ENCODE measurements around the gene GADL1.

GRCh38 chr3:30698549-30698948 lies 195.9 kb downstream of the GADL1 start:
- TF ChIP-seq CREB5 (CRISPR knock-in tag; IDR thresholded peaks at IDR 0.05; ENCODE audit: low read depth) = no peak
- TF ChIP-seq POU6F1 (CRISPR knock-in tag; IDR thresholded peaks at IDR 0.05; ENCODE audit: borderline replicate concordance, low read depth) = no peak
- TF ChIP-seq ARNTL (CRISPR knock-in tag; IDR thresholded peaks at IDR 0.05; ENCODE audit: borderline replicate concordance, low read depth) = no peak
- no peak for TF ChIP-seq ZNF8 (CRISPR knock-in tag; IDR thresholded peaks at IDR 0.05)
- TF ChIP-seq BACH2 (CRISPR knock-in tag; IDR thresholded peaks at IDR 0.05; ENCODE audit: borderline replicate concordance) = no peak
- no peak for TF ChIP-seq OSR1 (CRISPR knock-in tag; IDR thresholded peaks at IDR 0.05)
- TF ChIP-seq RARB (CRISPR knock-in tag; IDR thresholded peaks at IDR 0.05) = no peak
- TF ChIP-seq ZFP3 (CRISPR knock-in tag; IDR thresholded peaks at IDR 0.05) = no peak
- no peak for TF ChIP-seq ISL1 (CRISPR knock-in tag; IDR thresholded peaks at IDR 0.05)
- TF ChIP-seq TOX (CRISPR knock-in tag; IDR thresholded peaks at IDR 0.05; ENCODE audit: borderline replicate concordance) = no peak
- TF ChIP-seq PPARA (CRISPR knock-in tag; IDR thresholded peaks at IDR 0.05; ENCODE audit: borderline replicate concordance) = no peak
- no peak for TF ChIP-seq CSRNP3 (CRISPR knock-in tag; IDR thresholded peaks at IDR 0.05)
- TF ChIP-seq ZC3H10 (CRISPR knock-in tag; IDR thresholded peaks at IDR 0.05) = no peak
- TF ChIP-seq TCF4 (CRISPR knock-in tag; IDR thresholded peaks at IDR 0.05; ENCODE audit: borderline replicate concordance) = no peak

Measured in SK-N-SH treated with all-trans-retinoic acid at 6 μM for 48 hours (cell line).